Activated CD4-positive, alpha-beta T cell treated with anti-CD3 and anti-CD28 coated beads for 24 hours (primary cell): Measurements from ENCODE around the gene SERINC3.

Experiments
- DNase-seq, 2 donors: peaks; one replicate each; pipeline ENCODE4 v3.0.0-alpha.2; 2020; ENCODE audit warnings: low read depth in 2 of 2

Gene SERINC3

DNA sequence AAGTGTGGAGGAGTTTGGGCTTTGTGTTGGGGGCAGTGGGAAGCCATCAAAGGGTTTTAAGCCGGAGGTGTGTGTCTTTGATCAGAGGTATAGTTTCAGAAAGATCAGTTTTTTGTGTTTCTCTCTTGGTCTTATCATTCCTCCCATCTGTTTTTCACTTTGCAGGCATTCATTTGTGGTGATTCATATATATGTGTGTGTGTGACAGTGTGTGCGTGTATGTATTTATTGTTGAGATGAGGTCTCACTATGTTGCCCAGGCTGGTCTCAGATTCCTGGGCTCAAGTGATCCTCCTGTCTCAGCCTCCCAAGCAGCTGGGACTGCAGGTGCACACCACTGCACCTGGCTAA lies 11.1 kb upstream of the SERINC3 start:
- DNase-seq = no peak

DNA sequence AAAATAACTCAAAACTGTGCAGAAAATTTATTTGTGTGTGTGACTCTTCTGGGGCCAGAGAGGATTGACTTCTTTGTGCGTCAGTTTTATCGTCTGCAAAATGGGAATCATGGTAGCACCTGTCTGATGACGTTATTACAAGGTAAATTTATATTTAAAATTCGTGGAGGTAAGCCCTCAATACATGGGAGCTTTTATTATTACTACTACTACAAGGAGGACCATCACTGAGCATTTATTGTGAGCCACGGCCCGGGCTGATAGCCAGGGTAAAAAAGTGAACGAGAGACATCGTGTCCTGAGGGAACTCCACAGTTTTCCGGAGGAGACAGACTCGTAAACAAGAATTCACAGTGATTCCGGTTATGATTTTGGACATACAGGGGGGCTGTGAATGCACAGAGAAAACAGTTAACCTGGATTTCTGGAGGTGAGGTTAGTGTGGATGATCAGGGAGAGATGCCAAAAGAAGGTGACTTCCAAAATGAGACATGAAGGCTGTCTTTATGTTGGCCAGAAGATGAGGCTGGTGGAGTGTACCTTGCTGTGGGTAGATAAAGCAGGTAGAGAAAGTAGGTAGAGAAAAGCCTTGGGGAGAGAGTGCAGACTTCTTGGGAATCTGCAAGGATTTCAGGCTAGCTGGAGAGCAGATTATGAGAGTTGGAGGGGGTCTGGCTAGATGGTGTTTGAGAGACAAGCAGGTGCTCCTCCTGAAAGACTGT lies 10.6 kb upstream of the SERINC3 start:
- no peak for DNase-seq

DNA sequence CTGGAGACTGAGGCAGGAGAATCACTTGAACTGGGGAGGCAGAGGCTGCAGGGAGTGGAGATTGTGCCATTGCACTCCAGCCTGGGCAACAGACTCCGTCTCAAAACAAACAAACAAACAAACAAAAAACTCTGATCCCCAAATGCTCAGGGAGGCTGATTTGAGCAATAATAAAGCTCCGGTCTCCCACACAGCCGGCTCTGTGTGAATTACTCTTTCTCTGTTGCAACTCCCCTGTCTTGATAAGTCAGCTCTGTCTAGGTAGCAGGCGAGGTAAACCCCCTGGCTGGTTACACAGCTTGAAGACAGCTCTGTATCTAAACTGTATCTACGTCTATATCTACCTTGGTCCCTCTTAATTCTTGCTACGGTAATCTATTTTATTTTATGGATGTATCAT lies 6.4 kb upstream of the SERINC3 start:
- DNase-seq = no peak

DNA sequence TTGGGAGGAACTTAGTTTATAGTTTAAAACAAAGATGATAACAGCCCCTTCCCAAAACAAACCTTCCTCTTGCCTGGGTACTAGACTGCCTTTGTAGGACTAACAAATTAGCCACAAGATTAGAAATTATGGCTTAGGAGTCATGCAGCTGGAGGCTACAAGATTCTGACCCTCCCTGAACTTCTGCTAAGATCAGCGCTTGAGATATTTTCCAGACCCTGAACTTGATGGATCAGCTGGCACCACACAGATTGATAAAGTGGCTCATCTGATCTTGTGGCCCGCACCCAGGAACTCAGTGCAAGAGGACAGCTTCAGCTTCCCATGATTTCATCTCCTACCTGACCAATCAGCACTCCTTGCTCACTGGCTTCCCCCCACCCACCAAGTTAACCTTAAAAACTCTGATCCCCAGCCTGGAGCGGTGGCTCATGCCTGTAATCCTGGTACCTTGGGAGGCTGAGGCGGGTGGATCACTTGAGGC lies 5.9 kb upstream of the SERINC3 start:
- DNase-seq = no peak

DNA sequence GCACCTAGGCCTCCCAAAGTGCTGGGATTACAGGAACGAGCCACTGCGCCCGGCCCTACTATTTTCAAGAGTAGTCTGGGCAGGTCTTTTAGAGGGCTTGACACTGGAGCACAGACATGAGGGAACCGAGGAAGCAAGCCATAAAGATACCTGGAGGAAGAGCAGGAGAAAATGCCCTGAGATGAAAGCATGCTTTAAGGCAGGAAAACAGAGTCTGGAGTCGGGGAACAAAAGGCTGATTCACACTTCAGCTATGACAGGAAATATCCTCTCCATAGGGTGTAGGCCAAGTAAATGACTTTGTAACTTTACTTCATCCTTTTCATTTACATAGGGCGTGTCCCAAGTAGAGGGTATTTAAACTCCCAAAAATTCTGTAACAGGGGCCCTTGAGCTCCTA lies 4.3 kb upstream of the SERINC3 start:
- DNase-seq = no peak

DNA sequence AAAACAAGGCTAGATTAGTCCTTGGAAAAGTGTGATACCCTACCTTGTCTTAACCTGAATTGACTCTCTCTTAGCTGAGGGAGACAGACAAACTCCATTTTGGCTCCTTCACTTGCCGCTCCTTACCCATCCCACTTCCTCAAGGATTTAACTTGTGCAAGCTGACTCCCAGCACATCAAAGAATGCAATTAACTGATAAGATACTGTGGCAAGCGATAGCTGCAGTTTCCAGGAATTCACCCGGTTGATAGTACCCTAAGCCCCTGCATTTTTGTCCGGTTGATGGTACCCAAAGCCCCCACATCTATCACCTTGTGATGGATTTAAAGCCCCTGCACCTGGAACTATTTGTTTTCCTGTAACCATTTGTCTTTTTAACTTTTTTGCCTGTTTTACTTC lies 1.9 kb upstream of the SERINC3 start:
- no peak for DNase-seq

DNA sequence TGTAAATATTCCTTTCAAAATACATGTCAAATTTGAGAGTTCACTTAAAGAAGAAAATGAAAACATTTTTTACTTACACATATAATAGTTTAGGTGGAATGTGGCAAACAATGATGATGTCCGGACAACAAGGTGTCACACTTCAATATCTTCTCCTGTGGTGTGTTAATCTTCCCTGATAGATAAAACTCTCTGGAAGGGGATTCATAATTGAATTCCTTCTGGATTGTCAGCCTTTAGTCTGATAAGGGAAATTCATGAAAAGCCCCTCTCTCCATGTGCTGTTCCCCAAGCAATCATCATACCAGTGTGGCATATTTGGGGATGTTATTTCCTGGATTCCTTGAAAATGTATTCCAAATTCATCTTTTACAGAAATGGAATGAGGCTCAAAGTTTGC lies 971 bp upstream of the SERINC3 start:
- no peak for DNase-seq

DNA sequence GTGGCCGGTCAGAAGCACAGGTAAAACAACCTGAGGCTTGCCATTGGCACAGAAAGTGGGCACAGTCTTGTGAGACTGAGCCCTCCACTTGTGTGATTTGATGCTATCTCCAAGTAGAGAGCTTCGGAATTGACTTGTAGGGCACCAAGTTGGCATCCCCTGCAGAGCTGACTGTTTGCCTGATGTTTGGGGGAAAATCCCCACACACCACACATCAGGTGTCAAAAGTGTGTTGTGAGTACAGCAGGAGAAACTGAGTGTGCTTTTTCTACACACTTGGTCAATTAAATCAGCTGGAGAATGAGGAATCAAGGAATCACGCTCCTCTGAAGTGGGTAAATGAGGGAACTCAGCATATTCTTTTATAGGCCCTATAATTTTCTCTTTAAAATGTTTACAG lies 989 bp downstream of the SERINC3 start:
- DNase-seq = no peak

DNA sequence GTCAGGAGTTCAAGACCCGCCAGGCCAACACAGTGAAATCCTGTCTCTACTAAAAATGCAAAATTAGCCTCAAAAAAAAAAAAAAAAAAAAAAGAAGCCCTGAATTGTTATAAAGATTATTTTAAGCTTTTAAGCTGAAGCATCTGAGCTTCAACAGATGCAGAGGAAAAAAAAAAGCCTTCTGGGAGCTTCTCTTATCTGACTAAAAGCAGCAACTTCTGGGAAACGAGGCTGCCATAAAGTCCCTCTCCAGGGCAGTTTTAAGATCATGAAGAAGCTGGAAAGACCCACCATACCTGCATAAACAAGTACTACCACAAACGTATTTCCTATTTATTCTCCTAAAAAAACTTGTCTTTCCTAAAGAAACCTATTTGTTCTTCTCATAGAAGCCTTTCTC lies 3.6 kb downstream of the SERINC3 start:
- DNase-seq = no peak

DNA sequence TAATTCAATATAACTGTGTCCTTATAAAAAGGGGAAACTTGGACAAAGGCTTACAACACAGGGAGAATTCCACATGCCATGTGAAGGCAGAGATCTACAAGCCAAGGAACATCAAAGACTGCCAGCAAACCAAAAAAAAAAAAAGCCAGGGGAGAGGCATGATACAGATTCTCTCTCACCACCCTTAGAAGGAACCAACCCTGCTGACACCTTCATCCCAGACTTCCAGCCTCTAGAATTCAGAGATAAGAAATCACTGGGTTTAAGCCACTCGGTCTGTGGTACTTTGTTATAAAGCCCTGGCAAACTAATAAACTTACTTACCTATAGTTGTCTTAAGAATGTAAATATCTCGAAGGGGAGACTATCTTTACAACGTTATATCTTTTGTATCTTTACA lies 4.4 kb downstream of the SERINC3 start:
- DNase-seq = no peak

DNA sequence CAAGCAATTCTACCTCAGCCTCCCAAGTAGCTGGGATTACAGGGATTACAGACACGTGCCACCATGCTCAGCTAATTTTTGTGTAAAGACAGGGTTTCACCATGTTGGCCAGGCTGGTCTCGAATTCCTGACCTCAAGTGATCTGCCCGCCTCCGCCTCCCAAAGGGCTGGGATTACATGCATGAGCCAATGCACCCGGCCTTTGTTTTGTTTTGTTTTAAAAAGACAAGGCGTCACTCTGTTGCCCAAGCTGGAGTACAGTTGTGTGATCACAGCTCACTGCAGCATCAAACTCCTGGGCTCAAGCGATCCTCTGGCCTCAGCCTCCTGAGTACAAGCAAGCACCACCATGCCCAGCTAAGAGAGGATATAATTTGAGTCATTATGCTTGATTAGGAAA lies 5.4 kb downstream of the SERINC3 start:
- no peak for DNase-seq

DNA sequence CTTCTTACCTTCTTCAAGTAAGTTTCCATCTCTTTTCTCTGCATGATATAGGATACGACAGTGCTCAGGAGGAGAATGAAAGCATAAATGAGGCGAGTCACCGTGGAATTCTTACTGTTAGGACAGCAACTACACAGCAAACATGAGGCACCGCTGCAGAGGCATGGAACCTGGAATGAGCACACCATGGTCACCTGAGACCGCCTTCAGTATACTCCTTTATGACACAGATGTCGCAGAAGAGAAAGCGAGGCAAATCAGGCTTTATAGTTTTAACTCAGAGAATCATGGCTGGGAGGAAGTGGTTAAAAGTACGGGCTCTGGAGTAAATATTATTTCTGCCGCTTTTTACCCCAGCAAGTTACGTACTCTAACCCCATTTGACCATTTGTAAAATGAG lies 8.0 kb downstream of the SERINC3 start:
- no peak for DNase-seq

DNA sequence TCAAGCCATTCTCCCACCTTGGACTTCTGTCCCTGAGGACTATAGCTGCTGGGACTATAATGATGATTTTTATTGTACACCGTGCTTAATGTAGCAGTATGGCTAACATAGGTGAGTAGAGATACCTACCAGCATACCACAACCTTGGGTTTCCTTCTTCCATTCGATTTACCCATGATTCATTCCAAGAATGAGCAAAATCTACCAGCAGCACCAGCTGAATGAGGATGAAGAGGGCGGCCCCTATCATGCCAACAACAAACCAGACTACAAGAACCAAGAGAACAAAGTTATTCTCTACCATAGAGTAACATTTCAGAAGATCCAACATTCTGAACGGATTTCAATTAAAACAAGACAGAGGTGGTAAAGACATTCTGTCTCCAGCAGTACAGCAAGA lies 12.1 kb downstream of the SERINC3 start:
- no peak for DNase-seq

DNA sequence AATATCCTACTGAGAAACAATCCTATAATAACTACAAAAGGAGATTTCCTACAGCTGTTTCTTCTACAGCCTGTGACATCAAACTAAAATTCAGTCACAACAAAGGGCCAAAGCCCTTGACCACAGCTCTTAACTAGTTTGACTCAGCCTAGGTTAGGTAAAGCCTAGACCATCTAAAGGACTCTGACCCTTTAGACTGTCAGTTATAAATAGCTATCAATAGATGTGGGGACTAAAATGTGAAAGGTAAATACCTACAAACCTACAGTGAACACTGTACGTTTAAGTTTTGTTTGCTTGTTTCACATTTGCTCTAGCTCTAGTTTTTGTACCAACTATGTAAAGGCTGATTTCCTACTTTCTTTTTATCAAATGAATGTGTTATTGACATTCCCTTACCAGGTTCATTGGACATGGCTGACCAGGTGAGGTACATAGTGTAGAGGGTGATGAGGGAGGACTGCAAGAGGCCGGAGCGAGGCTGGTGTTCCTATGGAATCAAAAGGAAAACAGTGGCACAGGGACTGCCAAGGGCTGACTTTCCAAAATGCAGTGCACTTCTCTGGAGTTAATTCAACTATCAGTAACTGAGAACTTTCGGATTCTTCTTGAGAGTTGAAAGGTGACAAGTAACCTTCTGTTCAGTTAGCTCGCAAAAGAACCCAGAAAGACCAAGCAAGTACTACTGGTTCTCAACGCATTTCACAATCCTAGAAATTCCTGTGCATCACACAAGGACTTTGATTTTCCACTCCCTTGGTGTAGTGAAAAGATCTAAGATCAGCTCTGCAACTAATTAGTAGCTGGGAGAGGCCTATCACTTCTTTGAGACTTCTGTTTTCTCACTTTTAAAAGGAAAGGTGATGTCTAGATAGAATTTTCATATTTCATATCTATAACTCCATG lies 17.2 kb downstream of the SERINC3 start:
- no peak for DNase-seq

DNA sequence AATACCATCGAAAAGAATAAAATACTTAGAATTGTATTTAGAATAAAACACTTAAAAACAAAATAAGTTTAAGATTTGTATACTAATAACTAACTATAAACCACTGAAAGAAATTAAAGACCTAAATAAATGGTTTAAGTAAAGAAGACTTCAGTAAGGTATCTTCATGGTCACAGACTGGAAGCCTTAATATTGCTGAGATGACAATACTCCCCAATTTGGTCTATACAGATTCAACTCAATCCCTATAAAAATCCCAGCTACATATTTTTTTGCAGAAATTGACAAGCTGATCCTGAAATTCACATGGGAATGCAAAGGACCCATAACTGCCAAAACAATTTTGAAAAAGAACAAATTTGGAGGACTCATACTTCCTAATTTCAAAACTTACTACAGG lies 18.9 kb downstream of the SERINC3 start:
- DNase-seq = no peak

DNA sequence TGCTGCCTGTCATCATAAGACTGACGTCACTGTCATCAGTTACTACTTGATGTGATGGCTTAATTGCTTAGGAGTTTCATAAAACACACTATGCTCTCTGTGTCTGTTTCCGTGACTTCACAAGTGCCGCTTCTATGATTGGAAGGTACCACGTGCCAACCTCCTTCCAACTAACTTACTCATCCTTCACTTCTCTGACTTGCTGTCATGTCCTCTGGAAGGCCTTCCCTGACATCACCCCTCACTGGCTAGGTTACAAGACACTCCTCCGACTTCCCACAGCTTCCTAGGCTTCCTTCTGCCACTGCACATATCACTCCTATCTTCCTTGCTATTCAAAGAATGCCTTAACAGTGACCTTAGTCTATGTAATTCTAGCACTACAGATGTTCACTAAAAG lies 20.4 kb downstream of the SERINC3 start:
- DNase-seq = no peak

DNA sequence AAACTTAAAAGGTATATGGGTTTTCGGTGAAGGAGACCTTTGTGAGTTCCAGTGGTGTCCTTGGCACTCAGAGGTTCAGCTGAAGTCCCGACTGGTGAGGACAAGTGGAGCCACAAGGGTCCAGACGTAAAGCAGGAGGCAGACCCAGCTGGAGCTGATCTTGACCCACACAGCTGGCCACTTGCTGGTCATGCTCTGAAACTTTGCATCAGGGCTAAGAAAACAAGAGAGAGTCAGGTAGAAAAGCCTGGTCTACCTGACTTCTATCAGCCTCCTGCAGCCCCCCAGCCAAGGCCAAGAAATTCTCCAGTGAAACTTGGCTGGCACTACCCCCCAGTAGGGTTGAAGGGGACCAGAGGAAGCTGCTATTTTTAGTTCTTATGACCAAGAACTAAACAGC lies 21.6 kb downstream of the SERINC3 start:
- no peak for DNase-seq

DNA sequence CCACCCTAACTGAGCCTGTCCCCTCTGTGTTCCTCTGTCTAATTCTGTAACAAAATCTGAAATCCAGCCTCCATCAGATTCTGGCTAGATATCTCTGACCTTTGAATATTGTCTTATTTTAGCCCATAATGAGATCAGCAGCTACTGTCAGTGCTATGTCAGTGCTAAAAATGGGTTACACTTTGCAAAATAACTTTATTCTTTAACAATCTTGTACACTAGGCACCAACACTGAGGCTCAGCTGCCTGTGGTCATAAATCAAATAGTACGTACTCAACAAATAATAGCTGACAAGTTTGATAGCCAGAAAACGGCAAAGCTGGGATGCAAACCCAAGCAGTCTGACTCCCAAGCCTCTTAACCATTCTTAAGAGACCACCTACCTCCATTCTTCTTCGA lies 24.1 kb downstream of the SERINC3 start:
- DNase-seq = no peak

DNA sequence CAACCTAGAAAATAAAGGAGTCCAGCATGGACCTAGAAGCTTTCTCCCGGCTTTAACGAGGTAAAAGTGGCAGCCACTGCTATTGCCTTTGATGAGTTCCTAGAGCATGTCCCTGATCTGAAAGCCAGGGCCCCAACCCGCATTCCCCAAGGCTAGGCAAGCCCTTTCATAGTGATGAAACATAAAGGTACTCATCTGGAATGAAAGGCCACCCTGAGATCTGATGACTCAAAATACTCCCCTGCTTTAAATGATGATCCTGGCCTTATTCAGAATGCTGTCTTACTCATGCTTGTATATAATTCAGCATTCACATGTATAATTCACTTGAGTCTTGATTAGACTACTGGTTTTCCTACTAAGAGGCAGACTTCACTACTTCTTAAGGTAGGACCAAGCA lies 24.9 kb downstream of the SERINC3 start:
- DNase-seq = peak in 1 of 2 donors; percentile 23

DNA sequence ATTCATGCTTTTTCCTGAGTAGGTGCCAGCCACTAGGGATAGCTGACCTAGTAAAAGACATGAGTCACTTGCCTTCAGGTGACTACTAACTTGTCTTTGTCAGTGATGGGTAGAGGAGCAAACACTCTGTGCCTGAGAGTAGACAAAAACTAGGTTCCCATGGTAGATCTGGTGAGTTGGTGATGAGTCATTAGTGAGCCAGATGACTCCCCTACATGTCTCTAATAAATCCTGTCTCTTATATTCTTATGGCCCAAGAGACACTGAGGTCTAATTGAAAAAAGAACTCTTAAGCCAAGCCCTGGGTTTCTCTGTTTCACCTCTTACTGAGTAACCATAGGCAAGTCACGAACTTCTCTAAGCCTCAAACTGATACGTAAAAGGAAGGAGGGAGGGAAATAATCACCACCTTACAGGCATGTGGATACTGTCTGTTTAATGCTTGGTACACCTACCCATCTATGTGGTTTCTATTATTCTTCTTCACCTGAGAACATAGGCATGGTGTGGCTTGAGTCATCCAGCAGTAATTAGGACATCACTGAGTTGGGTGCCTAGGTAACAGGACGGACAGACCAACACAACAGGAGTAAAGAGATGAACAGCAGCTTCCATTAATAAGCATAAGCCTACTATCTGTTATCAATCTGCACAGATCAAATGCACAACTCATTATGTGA lies 25.9 kb downstream of the SERINC3 start:
- DNase-seq = no peak

DNA sequence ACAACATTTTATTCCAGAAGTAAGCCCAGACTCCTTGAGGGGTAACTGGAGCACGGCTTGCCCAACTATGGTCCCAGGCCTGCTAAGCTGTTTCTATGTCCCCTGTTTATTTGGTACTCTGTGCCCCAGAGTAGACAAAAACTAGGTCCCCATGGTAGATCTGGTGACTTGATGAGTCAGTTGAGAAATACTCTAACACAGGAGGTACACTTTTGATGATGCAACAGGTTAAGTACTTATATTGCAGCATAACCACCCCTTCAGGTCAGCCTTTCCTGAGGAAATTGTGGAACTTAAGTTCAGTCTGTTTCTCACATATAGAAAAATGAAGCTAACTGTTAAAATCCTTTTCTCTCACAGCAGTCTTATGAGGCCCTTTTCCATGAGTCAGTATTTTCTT lies 26.6 kb downstream of the SERINC3 start:
- DNase-seq = no peak

DNA sequence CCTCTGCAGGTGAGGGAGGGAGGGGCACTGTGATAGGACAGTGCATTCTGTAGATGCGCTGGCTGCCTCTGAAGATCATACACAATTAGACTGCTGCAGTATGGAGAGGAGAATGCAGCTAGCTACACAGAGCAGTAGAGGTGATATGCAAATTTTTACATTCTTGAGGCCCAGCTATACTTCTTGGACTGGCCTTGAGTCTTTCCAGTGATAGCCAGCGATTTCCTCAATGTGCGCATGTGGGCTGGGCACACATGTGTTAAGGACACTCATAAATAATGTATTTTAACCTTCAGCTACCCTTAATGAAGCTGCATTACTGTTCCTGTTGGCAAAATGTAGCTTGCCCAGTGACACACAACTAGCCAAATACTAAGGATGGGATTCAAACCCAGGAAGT lies 27.2 kb downstream of the SERINC3 start:
- DNase-seq = no peak

DNA sequence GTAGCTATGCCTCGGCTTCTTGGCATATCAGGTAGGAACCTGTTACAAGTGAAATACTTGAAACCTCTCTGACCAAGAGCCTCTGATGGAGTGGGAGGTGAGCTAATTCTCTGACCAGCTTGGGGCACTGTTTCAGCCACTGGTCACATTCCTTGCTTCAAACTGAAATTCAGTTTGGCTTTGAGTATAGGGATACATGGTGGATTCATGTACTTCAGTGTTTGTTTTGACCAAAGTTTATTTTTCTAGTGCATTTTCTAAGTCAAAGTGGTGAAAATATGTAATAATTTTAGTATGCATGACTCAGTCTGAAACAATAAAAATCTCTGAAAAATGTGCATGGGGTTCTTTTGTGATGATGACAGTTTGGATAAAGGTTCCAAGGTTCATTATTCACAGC lies 27.6 kb downstream of the SERINC3 start:
- DNase-seq = no peak
